ENCODE data around the gene ASTN1.

Gene ASTN1

GRCh38 chr1:176919386-176920378 lies 244.8 kb downstream of the ASTN1 start:
- DNase-seq: no peak

- DNase-seq: no peak
Measured at GRCh38 chr1:176905648-176906047, 258.9 kb downstream of the ASTN1 start.

GRCh38 chr1:176904057-176904751 lies 260.3 kb downstream of the ASTN1 start:
- no peak for DNase-seq

- no peak for DNase-seq
Measured at GRCh38 chr1:176903474-176903873, 261.0 kb downstream of the ASTN1 start.

GRCh38 chr1:176899321-176899720 lies 265.2 kb downstream of the ASTN1 start:
- DNase-seq: no peak

GRCh38 chr1:176897350-176898236 lies 266.9 kb downstream of the ASTN1 start:
- DNase-seq: peak; percentile 68

- DNase-seq: no peak
Measured at GRCh38 chr1:176896216-176896615, 268.3 kb downstream of the ASTN1 start.

- no peak for DNase-seq
Measured at GRCh38 chr1:176894450-176894849, 270.1 kb downstream of the ASTN1 start.

GRCh38 chr1:176893625-176894352 lies 270.7 kb downstream of the ASTN1 start:
- no peak for DNase-seq

GRCh38 chr1:176888471-176889032 lies 276.0 kb downstream of the ASTN1 start:
- DNase-seq: no peak

GRCh38 chr1:176885751-176886150 lies 278.8 kb downstream of the ASTN1 start:
- no peak for DNase-seq

- DNase-seq: no peak
Measured at GRCh38 chr1:176885341-176885740, 279.2 kb downstream of the ASTN1 start.

- DNase-seq: no peak
Measured at GRCh38 chr1:176884911-176885310, 279.6 kb downstream of the ASTN1 start.

- DNase-seq: no peak
Measured at GRCh38 chr1:176884286-176884685, 280.2 kb downstream of the ASTN1 start.

GRCh38 chr1:176880955-176881595 lies 283.4 kb downstream of the ASTN1 start:
- peak; percentile 70 for DNase-seq

- no peak for DNase-seq
Measured at GRCh38 chr1:176879784-176880620, 284.5 kb downstream of the ASTN1 start.

- DNase-seq: no peak
Measured at GRCh38 chr1:176878750-176879536, 285.6 kb downstream of the ASTN1 start.

- DNase-seq: no peak
Measured at GRCh38 chr1:176877557-176877956, 287.0 kb downstream of the ASTN1 start.

GRCh38 chr1:176876966-176877515 lies 287.5 kb downstream of the ASTN1 start:
- no peak for DNase-seq
